MG63 (cell line): ENCODE measurements around the gene ACOT13. TPM values are rescaled to one million over a fixed set of nuclear protein-coding genes. Genes with fewer than 3 reads are reported as not detected.
"Not testable (repeated sequence)": the region's sequence is repeated elsewhere in the genome, so short reads cannot be mapped to it uniquely, and the experiment has no call there.

Source experiments
- DNase-seq: peaks from one replicate; pipeline ENCODE4 v3.0.0-alpha.2; 2020
- H3K27me3 ChIP-seq: fragments of 250-450 bp; sonication (Bioruptor Pico); 2 replicates; pipeline ENCODE4 v1.5.1; 2020; ENCODE audit warnings: mild to moderate bottlenecking, moderate library complexity
- H3K36me3 ChIP-seq: fragments of 250-450 bp; sonication (Bioruptor Pico); 2 replicates; pipeline ENCODE4 v1.5.1; 2020; ENCODE audit warnings: mild to moderate bottlenecking, moderate library complexity
- H3K4me3 ChIP-seq: fragments of 250-450 bp; sonication (Bioruptor Pico); 2 replicates; pipeline ENCODE4 v1.5.1; 2020; ENCODE audit warnings: mild to moderate bottlenecking, moderate library complexity
- H3K9me3 ChIP-seq: fragments of 250-450 bp; sonication (Bioruptor Pico); 2 replicates; pipeline ENCODE4 v1.5.1; 2020; ENCODE audit warnings: mild to moderate bottlenecking, moderate library complexity
- total RNA-seq: library from RNA; depleted of rRNA; stranded (reverse); fragments of >200 nt; shearing (Covaris generic); gene quantifications from 2 replicates; pipeline ENCODE4 v1.2.3, GENCODE V29; 2014; ENCODE audit warnings: low replicate concordance

The ACOT13 gene
- total RNA-seq, 1 experiment from 2014 or later: 3.7 TPM

DNA sequence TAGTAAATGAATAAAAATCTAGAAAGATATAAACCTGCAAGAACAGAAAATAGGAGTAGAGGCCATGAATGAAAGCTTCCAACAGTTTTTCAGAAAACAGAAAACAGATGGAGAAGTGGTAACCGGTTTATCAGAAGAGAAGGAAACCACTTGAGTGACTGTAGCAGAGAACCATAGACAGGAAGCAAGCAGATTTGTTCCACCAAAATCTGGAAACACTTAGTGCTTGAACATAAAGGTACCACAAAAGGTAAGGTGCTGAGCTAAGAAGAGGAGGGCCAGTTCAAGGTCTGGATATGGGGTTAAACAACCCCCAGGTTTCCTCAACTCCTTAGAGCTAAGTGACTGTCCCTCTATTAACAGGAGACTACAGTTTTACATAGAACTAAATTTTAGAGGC is 11.7 kb upstream of the ACOT13 start:
- no peaks in the 10 kb centered on the region for H3K27me3 ChIP-seq
- peaks cover 6% of the 10 kb centered on the region; the same call in 1 of the 2 replicates for H3K36me3 ChIP-seq
- no peak overlapping the region for H3K4me3 ChIP-seq
- no peaks in the 10 kb centered on the region for H3K9me3 ChIP-seq
- DNase-seq: no peak

DNA sequence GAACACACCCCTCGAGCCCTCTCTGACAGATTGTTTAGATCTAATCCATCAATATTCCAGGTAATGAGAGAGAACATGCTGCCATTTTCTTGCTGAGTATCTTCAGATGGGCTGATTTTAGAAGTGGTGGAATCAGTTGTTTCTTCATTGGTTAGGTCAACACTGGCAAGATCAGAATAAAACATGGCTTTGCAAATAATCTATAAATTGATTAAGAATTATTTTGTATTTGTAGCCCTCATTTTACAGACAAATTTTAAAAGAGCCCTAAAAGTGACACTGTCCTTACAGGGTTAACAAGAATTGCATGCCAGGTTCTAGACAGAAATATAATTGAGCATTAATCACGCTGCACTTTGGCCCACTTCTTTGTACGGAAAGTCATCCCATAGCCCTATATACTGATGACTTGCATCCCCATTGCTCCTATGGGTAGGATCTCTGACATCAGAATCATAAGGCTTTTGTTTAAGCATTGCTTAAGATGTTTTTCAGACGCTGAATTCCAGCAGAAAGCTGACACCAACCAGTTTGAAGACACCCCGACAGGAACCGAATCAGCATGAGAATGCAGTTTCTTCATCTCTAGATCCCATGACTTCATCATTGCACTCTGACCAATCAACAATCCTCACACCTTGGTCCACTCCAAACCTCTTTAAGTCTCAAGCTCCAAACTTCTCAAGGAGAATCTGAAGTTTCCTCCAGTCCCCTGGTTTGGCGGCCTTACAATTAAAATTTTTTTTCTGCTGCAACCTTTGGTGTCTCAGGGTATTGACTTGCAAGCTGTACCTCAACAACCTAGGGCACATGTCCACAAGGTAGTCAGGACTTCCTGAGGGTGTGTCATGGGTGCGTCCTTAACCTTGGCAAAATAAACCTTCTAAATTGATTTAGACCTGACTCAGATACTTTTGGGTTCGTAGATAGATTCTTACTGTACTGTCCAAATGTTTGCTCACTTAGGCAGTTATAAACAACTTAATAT is 8.0 kb upstream of the ACOT13 start:
- H3K36me3 ChIP-seq: peaks cover 1% of the 10 kb centered on the region; the same call in 1 of the 2 replicates
- DNase-seq: no peak
- H3K27me3 ChIP-seq: no peaks in the 10 kb centered on the region
- H3K9me3 ChIP-seq: no peaks in the 10 kb centered on the region
- no peak overlapping the region for H3K4me3 ChIP-seq

DNA sequence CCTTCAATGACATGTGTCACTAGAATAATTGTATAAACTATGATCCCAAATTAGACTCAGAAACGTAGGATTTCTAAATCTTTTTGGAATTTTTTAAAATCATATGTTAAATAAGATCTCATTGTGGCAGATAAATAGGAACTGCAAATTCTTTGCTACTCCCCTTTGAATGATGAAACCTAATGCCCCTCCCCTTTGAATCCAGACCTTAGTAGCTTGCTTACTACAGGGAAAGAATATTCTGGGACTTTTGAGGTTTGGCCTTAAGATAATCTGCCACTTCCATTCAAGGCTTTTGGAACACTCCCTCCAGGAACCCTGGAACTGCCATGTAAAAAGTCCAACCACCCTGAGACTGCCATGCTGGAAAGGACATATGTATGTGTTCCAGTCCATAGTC is 7.3 kb upstream of the ACOT13 start:
- no peaks in the 10 kb centered on the region for H3K36me3 ChIP-seq
- no peaks in the 10 kb centered on the region for H3K9me3 ChIP-seq
- no peak for DNase-seq
- H3K4me3 ChIP-seq: no peak overlapping the region
- no peaks in the 10 kb centered on the region for H3K27me3 ChIP-seq

DNA sequence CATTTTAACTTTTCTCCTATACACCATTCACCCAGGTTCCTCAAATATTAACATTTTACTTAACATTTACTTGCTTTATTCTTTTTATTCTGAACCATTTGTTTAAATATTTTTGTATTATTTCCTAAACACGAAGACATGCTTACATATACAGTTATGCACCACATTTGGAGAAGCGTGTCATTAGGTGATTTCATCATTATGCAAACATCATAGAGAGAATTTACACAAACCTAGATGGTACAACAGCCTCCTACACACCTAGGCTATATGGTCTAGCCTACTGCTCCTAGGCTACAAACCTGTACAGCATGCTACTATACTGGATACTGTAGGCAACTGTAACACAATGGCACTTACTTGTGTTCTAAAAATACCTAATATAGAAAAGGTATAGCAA is 6.8 kb upstream of the ACOT13 start:
- Histone ChIP-seq H3K36me3 (no peaks in the 10 kb centered on the region), H3K9me3 (no peaks in the 10 kb centered on the region), H3K4me3 (no peak overlapping the region), H3K27me3 (no peaks in the 10 kb centered on the region)
- no peak for DNase-seq

DNA sequence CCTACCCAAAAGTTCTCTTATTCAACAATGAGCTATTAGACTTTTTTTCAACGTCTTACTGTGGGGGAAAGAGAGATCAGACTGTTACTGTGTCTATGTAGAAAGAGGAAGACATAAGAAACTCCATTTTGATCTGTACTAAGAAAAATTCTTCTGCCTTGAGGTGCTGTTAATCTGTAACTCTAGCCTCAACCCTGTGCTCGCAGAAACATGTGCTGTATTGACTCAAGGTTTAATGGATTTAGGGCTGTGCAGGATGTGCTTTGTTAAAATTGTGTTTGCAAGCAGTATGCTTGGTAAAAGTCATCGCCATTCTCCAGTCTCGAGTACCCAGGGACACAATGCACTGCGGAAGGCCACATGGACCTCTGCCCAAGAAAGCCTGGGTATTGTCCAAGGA is 5.1 kb upstream of the ACOT13 start:
- H3K27me3 ChIP-seq, DNase-seq, H3K36me3 ChIP-seq, H3K4me3 ChIP-seq, H3K9me3 ChIP-seq: not testable (repeated sequence)

DNA sequence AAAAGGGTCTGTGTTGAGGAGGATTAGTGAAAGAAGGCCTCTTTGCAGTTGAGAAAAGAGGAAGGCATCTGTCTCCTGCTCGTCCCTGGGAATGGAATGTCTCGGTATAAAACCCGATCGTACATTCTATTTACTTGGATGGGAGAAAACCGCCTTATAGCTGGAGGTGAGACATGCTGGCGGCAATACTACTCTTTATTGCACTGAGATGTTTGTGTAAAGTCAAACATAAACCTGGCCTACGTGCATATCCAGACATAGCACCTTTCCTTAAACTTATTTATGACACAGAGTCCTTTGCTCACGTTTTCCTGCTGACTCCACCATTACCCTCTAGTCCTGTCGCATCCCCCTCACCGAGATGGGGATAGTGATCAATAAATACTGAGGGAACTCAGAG is 4.6 kb upstream of the ACOT13 start:
- Histone ChIP-seq H3K9me3 (no peaks in the 10 kb centered on the region), H3K27me3 (no peaks in the 10 kb centered on the region), H3K4me3 (no peak overlapping the region), H3K36me3 (no peaks in the 10 kb centered on the region)
- DNase-seq: no peak

DNA sequence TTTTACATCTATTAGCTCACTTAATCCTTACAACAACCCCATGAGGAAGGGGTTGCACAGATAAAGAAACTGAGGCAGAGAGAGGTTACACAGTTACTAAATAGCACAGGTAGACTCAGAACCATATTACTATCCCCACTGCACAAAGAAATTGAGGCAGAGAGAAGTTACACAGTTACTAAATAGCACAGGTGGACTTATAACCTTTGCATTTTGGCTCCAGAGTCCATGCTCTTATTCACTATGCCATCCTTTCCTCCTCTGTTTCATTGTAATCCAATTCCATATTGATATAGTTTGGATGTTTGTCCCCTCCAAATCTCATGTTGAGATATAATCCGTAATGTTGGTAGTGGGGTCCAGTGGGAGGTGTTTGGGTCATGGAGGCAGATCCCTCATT is 3.7 kb upstream of the ACOT13 start:
- DNase-seq: no peak
- H3K4me3 ChIP-seq: no peak overlapping the region

DNA sequence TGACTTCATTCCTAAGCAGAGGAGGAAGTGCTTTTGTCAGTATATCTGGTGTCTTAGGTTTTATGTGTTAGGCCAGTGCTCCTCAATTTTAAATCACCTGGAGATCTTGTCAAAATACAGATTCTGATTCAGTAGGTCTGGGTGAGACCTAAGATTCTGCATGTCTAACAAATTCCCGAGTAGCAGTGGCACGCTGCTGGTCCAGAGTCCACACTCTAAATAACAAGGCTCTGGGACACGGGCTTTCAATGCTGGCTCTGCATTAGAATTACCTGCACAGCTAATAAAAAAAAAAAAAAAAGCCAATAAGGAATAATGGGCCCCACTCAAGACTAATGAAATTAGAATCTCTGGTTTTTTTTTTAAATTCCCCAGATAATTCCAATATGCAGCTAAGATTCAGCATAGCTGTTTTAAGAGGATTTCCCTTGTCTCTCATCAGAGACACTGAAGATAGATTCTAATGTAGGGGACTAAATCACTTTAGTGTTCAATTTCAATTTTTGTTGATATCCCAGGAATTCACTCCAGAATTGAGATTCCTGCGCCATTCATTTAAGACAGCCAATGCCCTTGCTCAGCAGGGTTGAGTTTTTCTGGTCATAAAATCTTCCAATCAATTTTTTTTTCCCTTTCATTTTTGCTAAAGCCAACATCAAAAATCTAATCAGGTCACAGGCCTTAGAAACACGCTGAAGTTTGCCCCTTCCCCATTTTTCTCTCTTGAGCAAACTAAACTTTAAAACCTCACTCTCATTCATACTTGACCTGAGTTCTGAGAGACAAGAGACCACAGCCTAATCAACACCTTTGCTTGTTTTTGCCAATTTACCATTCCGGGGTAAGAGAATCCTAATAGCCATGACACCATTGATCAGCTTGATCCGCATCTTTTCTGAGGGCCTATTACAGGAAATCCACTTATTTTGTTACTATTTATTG is 2.6 kb upstream of the ACOT13 start:
- Histone ChIP-seq H3K9me3 (no peaks in the 10 kb centered on the region), H3K4me3 (no peak overlapping the region), H3K27me3 (no peaks in the 10 kb centered on the region), H3K36me3 (no peaks in the 10 kb centered on the region)
- DNase-seq: no peak

More for the DNA sequence above, 3.7 kb upstream of the ACOT13 start:
- Histone ChIP-seq H3K27me3 (no peaks in the 10 kb centered on the region), H3K36me3 (no peaks in the 10 kb centered on the region), H3K9me3 (no peaks in the 10 kb centered on the region)

DNA sequence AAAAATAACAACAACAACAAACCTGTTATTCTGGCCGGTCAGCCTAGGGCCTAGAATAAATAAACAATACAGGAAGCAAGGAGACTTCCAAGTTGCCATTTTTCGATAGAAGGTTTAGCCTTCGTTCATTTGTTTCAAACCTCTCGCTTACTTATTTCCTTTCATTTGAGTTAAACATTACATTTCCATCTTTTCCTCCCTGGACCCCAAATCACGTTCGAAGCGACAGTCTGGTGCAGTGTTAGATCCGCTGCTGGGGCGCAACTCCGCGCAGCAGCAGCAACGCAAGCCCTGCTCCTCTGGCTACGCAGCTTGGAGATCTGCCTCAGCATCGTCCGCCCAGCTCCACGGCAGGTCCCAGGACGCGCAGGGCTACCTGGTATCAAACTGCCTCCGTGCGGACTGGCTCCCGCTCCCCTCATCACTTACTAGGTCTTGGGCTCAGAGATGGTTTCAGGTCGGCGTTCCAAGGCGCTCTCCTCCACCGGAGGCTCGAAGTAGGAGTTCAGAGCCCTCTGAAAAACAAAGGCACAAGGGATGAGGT is 708 bp upstream of the ACOT13 start:
- Histone ChIP-seq H3K9me3 (no peaks in the 10 kb centered on the region), H3K4me3 (peak overlapping the region; percentile 76), H3K27me3 (no peaks in the 10 kb centered on the region), H3K36me3 (no peaks in the 10 kb centered on the region)
- peak; percentile 12 for DNase-seq

DNA sequence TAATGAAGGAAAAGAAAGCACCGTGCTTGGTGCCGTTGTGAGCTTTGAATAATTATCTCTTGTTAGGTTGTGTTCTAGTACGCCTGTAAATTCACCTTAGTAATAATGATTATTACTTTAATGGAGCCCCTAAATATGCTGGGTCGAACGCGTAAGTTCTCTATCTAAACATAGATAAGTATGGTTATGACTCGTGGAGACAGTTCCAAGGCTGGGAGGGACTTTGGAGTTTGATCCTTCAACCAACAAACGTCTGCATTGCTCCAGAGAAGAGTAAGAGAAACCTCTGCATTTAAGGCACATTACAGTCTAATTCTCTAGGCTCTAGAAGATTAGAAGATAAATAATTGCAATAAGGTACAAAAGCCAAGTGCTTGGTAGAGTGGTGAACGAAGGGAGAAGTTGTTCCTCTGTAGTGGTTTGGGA is 514 bp downstream of the ACOT13 start:
- Histone ChIP-seq H3K27me3 (no peaks in the 10 kb centered on the region), H3K4me3 (peak overlapping the region; percentile 76), H3K36me3 (no peaks in the 10 kb centered on the region), H3K9me3 (no peaks in the 10 kb centered on the region)
- DNase-seq: no peak

DNA sequence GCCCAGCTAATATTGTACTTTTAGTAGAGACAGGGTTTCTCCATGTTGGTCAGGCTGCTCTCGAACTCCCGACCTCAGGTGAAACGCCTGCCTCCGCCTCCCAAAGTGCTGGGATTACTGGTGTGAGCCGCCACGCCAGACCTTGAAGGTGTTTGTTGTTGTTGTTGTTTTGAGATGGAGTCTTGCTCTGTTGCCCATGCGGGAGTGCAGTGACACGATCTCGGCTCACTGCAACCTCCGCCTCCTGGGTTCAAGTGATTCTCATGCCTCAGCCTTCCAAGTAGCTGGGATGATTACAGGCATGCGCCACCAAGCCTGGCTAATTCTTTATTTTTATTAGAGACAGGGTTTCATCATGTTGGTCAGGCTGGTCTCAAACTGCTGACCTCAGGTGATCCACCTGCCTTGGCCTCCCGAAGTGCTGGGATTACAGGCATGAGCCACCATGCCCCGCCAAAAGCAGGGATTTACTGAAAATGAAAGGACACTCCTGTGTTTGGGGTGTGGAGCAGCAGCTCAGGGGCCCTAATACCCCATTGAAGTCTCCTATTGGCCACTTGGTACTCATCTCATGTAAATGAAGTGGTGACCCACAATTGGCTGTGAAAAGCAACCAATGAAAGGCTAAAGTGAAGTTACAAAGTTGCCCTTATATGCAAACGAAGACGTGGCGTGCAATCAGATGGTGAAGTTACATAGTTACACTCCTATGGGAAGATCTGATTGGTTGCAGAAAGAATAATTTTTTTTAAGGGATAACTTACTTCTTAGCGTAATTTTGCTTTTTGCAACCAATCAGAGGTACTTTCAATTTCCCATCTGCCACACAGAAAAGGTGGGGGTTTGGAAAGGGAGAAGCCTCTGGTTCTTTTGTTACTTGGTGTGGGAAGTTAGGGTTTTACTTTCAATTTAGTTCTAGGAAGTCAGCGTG is 1.5 kb downstream of the ACOT13 start:
- H3K4me3 ChIP-seq, H3K36me3 ChIP-seq: not testable (repeated sequence)

DNA sequence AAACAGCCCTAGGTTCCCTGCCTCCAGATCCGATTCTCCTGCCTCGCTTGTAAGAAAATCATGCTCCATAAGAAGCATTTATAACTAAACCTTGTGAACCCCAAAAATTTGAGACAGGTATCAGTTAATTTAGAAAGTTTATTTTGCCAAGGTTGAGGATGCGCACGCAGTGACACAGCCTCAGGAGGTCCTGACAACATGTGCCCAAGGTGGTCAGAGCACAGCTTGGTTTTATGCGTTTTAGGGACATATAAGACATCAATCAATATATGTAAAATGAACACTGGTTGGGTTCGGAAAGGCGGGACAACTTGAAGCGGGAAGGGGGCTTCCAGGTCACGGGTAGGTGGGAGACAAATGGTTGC is 2.1 kb downstream of the ACOT13 start:
- H3K27me3 ChIP-seq: no peaks in the 10 kb centered on the region
- H3K4me3 ChIP-seq: no peak overlapping the region
- H3K36me3 ChIP-seq: no peaks in the 10 kb centered on the region
- no peaks in the 10 kb centered on the region for H3K9me3 ChIP-seq
- DNase-seq: no peak

More for the DNA sequence above, 1.5 kb downstream of the ACOT13 start:
- H3K27me3 ChIP-seq, DNase-seq, H3K9me3 ChIP-seq: not testable (repeated sequence)

DNA sequence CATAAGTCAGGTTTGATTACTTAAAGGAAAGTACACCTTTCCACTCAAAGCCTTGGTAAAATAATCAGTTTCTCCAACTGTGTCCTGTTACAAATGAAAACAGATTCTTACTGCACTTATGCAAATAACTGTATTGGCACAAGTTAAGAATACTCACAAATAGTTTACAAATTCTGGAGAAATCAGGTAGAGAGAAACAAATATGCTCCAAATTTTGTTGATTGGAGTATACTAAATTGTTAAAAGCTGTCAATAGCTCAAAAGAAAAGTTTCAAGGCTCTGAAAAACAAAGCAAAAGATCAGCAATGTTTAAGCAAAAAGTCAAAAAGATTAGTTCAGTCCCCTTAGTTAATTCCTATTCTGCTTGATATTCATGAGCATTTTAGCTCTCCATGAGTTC is 3.6 kb downstream of the ACOT13 start:
- H3K9me3 ChIP-seq, H3K27me3 ChIP-seq, H3K4me3 ChIP-seq, H3K36me3 ChIP-seq, DNase-seq: not testable (repeated sequence)

DNA sequence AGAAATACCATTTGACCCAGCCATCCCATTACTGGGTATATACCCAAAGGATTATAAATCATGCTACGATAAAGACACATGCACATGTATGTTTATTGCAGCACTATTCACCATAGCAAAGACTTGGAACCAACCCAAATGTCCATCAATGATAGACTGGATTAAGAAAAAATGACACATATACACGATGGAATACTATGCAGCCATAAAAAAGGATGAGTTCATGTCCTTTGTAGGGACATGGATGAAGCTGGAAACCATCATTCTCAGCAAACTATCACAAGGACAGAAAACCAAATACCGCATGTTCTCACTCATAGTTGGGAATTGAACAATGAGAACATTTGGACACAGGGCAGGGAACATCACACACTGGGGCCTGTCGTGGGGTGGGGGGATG is 4.2 kb downstream of the ACOT13 start:
- H3K27me3 ChIP-seq, DNase-seq, H3K4me3 ChIP-seq, H3K36me3 ChIP-seq, H3K9me3 ChIP-seq: not testable (repeated sequence)

DNA sequence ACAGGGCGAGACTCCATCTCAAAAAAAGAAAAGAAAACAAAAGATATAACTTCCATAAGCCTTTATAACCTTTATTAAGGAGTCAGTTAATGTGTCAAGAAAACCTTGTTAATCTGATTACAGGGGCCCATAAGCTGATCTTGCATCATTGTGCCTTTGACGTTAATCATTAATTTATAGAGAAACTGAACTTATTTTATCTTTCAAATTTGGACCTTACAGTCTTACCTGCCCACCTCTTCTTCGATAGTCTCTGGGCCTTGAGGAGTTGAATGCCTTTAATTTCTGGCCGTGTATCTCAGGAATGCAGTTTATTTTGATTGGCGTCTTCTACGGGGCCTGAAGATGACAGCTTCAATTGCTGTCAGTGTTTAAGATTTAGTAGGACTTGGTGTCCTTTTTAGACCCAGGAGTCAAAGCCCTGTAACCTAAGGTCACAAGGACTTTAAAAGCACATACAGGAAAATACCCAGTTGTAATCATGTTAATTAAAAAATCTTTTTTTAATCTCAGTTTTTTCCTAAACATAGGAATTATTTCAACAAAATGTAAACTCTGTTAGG is 5.8 kb downstream of the ACOT13 start:
- H3K27me3 ChIP-seq: no peaks in the 10 kb centered on the region
- no peak overlapping the region for H3K4me3 ChIP-seq
- H3K9me3 ChIP-seq: no peaks in the 10 kb centered on the region
- no peaks in the 10 kb centered on the region for H3K36me3 ChIP-seq
- no peak for DNase-seq

DNA sequence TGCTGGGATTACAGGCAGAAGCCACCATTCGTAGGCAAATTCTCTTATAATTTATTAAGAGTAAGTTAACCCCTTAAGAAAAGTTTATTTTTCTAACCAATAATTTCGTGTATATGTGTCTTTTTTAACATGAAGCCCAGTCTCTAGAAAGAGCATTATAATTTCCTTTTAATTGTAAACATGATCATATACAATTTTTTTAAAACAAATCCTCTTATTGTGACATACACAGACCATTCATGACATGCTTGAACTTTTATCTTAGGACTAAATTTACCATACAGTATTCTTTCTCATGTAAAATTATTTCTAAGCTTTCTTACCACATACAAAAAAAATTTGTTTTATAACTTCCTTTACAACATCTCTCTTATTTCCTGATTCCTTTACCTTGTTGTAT is 6.7 kb downstream of the ACOT13 start:
- Histone ChIP-seq H3K4me3 (no peak overlapping the region), H3K27me3 (no peaks in the 10 kb centered on the region), H3K36me3 (no peaks in the 10 kb centered on the region), H3K9me3 (no peaks in the 10 kb centered on the region)
- no peak for DNase-seq
